ENCODE measurements around the gene CYP2C19. TPM values are rescaled to one million over a fixed set of nuclear protein-coding genes. Genes with fewer than 3 reads are reported as not detected.

Gene CYP2C19
- total and polyA plus RNA-seq, 2 of the 4 experiments (the other 2 are of a cell fraction), result not detected

DNA sequence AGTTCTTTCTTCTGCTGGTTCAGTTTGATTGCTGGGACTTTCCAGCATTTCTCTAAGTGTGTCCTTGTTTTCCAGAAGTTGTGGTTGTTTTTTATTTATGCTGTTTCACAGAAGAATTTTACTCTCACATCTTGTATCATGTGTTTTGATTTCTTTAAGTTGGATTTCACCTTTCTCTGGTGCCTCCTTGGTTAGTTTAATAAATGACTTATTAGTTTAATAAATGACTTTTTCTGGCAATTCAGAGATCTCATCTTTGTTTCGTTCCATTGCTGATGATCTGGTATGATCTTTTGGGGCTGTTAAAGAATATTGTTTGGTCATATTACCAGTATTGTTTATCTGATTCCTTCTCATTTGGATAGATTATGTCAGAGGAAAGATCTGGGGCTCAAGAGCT lies 116.2 kb downstream of the CYP2C19 start:
- Histone ChIP-seq H4K91ac (ENCODE audit: insufficient read depth, low read depth, low read length) (no peak overlapping the region), H3K18ac (ENCODE audit: low read depth, low read length) (no peak overlapping the region), H3K79me1 (ENCODE audit: low read depth in 1 of 2, low read length in 2 of 2) (no peaks in the 10 kb centered on the region), H3K36me3 (ENCODE audit: control insufficient read depth, insufficient read depth, low read length) (no peaks in the 10 kb centered on the region), H2BK5ac (ENCODE audit: low read depth, low read length, poor library complexity, severe bottlenecking) (no peak overlapping the region), H3K27ac (ENCODE audit: insufficient read depth, low read length) (no peak overlapping the region), H4K20me1 (ENCODE audit: insufficient read depth, low read length) (no peaks in the 10 kb centered on the region), H3K9ac (ENCODE audit: low read depth, low read length) (no peak overlapping the region), H2BK120ac (ENCODE audit: low read depth, low read length) (no peak overlapping the region), H3K4ac (ENCODE audit: low read depth, low read length) (no peak overlapping the region), H2AK9ac (replicated peaks; ENCODE audit: low read depth, low read length, poor library complexity) (no peak overlapping the region), H4K8ac (ENCODE audit: low read depth in 2 of 2, low read length in 2 of 2) (no peak overlapping the region), H2AFZ (replicated peaks; ENCODE audit: low read length, poor library complexity) (no peak overlapping the region), H3K56ac (ENCODE audit: extremely low read depth, insufficient read depth, low read length) (no peak overlapping the region), H3K4me3 (ENCODE audit: insufficient read depth, low read depth, low read length) (no peak overlapping the region), H2BK20ac (ENCODE audit: low read depth, low read length) (no peak overlapping the region), H4K5ac (ENCODE audit: low read depth, low read length) (no peak overlapping the region), H3K27me3 (ENCODE audit: control insufficient read depth, insufficient read depth, low read length) (no peaks in the 10 kb centered on the region), H3K9me1 (ENCODE audit: insufficient read depth, low read length) (no peaks in the 10 kb centered on the region), H3K4me1 (ENCODE audit: control insufficient read depth, insufficient read depth, low read length) (no peaks in the 10 kb centered on the region), H3K4me2 (ENCODE audit: low read depth, low read length) (no peak overlapping the region), H3K14ac (replicated peaks; ENCODE audit: low read depth, low read length) (no peak overlapping the region), H2BK15ac (ENCODE audit: low read depth, low read length) (no peak overlapping the region), H3K9me3 (ENCODE audit: control insufficient read depth, insufficient read depth, low read length) (peaks cover 12% of the 10 kb centered on the region; the same call in 1 of the 2 replicates), H3K23ac (ENCODE audit: low read depth, low read length) (no peak overlapping the region), H2AK5ac (ENCODE audit: low read depth, low read length) (no peak overlapping the region)
- ATAC-seq (ENCODE audit: low read depth), result no peak
- BruUV-seq (replicated peaks), result no TSS peak
- ChIA-PET POLR2A (ENCODE audit: unreplicated experiment) (no interaction called here), CTCF (no interaction called here)
- dilution Hi-C loops (cut with HindIII; ENCODE audit: low sequenced_read_pairs, unreplicated experiment), result no loop called here
- in situ Hi-C loops (cut with MboI; ENCODE audit: low sequenced_read_pairs), result no loop called here
- WGBS, 2 experiments (ENCODE audit: extremely low coverage in 2 of 2, insufficient read length in 1 of 2), result no CpG with 5 or more reads among the region's 1 CpG
- TF ChIP-seq MXI1 (IDR thresholded peaks at IDR 0.05; ENCODE audit: borderline replicate concordance, low read depth, low read length), result no peak
- TF ChIP-seq, protein P1, sequence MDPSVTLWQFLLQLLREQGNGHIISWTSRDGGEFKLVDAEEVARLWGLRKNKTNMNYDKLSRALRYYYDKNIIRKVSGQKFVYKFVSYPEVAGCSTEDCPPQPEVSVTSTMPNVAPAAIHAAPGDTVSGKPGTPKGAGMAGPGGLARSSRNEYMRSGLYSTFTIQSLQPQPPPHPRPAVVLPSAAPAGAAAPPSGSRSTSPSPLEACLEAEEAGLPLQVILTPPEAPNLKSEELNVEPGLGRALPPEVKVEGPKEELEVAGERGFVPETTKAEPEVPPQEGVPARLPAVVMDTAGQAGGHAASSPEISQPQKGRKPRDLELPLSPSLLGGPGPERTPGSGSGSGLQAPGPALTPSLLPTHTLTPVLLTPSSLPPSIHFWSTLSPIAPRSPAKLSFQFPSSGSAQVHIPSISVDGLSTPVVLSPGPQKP (IDR thresholded peaks at IDR 0.05; ENCODE audit: borderline replicate concordance, low read depth, low read length), result no peak
- no peak for TF ChIP-seq RAD21 (IDR thresholded peaks at IDR 0.05; ENCODE audit: low read length)
- TF ChIP-seq RCOR1 (IDR thresholded peaks at IDR 0.05; ENCODE audit: insufficient replicate concordance, low read length), result no peak
- no peak for TF ChIP-seq NFE2L2 (IDR thresholded peaks at IDR 0.05; ENCODE audit: low read depth, low read length)
- no peak for TF ChIP-seq CHD1 (IDR thresholded peaks at IDR 0.05; ENCODE audit: low read depth, low read length)
- no peak for TF ChIP-seq FOS (IDR thresholded peaks at IDR 0.05; ENCODE audit: low read depth, low read length)
- TF ChIP-seq, protein P2, sequence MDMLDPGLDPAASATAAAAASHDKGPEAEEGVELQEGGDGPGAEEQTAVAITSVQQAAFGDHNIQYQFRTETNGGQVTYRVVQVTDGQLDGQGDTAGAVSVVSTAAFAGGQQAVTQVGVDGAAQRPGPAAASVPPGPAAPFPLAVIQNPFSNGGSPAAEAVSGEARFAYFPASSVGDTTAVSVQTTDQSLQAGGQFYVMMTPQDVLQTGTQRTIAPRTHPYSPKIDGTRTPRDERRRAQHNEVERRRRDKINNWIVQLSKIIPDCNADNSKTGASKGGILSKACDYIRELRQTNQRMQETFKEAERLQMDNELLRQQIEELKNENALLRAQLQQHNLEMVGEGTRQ (IDR thresholded peaks at IDR 0.05; ENCODE audit: low read depth, low read length), result no peak
- TF ChIP-seq, protein P3, sequence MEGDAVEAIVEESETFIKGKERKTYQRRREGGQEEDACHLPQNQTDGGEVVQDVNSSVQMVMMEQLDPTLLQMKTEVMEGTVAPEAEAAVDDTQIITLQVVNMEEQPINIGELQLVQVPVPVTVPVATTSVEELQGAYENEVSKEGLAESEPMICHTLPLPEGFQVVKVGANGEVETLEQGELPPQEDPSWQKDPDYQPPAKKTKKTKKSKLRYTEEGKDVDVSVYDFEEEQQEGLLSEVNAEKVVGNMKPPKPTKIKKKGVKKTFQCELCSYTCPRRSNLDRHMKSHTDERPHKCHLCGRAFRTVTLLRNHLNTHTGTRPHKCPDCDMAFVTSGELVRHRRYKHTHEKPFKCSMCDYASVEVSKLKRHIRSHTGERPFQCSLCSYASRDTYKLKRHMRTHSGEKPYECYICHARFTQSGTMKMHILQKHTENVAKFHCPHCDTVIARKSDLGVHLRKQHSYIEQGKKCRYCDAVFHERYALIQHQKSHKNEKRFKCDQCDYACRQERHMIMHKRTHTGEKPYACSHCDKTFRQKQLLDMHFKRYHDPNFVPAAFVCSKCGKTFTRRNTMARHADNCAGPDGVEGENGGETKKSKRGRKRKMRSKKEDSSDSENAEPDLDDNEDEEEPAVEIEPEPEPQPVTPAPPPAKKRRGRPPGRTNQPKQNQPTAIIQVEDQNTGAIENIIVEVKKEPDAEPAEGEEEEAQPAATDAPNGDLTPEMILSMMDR (conservative IDR thresholded peaks at IDR 0.05; ENCODE audit: low read depth, low read length), result no peak
- TF ChIP-seq CEBPB (IDR thresholded peaks at IDR 0.05; ENCODE audit: low read depth, low read length), result no peak
- TF ChIP-seq SMC3 (IDR thresholded peaks at IDR 0.05; ENCODE audit: low read depth, low read length), result no peak
- intact Hi-C loops (cut with micrococcal nuclease), result no loop called here
- no peak for DNase-seq

Data from IMR-90 (cell line).